ENCODE measurements around the gene LAMA5. TPM values are rescaled to one million over a fixed set of nuclear protein-coding genes. Genes with fewer than 3 reads are reported as not detected.

The LAMA5 gene
- polyA plus RNA-seq, 1 donor (not counting 4 experiments of a cell fraction or from before 2014, with no cell fraction given), result 8.7 TPM

DNA sequence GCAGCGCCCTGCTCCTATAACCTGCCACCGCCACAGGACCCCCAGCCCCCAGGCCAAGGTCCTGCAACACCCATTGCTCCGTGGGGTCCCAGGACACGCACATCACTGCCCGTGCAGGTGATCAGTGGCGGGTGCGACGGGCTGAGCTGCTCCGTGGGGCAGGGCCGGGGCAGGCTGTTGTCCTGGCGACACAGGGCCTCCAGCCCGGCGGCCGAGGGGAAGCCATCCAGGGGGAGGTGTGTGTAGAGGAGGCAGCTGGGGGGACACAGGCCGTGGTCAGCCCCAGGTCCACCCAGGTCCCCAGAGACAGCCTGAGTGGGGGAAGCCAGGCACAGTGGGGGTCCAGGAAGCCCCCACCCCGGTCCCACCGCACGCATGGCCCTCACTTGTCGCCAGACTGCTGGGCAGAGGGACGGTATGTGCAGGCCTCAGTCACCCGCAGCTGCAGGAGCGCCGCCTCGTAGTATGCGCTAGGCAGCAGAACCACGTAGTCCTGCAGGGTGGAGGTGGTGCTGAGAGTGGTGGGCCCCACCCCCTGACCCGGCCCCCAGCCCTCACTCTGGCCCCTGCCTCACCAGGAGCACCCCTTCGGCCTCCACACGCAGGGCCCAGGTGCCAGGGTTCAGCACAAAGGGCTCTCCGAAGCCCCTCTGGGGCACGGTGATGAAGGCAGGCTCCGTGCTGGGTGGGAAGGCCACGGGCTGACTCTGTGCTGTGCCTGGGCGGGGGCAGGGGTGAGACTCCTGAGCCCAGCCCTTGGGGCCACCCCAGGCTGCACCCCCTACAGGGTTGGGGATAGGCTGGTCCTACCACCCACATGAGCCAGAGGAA, 33.9 kb downstream of the LAMA5 start:
- FAIRE-seq, result no peak
- DNase-seq (ENCODE audit: low read depth, low spot score), result no peak
- no peak overlapping the region for H2AFZ ChIP-seq (ENCODE audit: control insufficient read depth, low read length)
- no peaks in the 10 kb centered on the region for H4K20me1 ChIP-seq (ENCODE audit: control insufficient read depth, extremely low read depth, insufficient read depth, low read length)
- dilution Hi-C loops (cut with MboI; ENCODE audit: extremely low pct_ligation_motif_present, low sequenced_read_pairs), result no loop called here
- no peak overlapping the region for H3K9ac ChIP-seq (ENCODE audit: control insufficient read depth, extremely low read depth, insufficient read depth, low read length)
- peaks cover 48 to 60% of the 10 kb centered on the region in 2 experiments for H3K36me3 ChIP-seq (ENCODE audit: control insufficient read depth in 2 of 2, extremely low read depth in 1 of 2, insufficient read depth in 2 of 2, low read length in 2 of 2)
- peaks cover 2% of the 10 kb centered on the region for H3K79me2 ChIP-seq (ENCODE audit: control insufficient read depth, insufficient read depth, low read length)
- H3K4me1 ChIP-seq (ENCODE audit: control insufficient read depth, extremely low read depth, insufficient read depth, low read length), result no peaks in the 10 kb centered on the region
- H3K4me2 ChIP-seq (ENCODE audit: control insufficient read depth, extremely low read depth, insufficient read depth, low read depth, low read length), result no peak overlapping the region
- no peaks in the 10 kb centered on the region for H3K9me3 ChIP-seq (ENCODE audit: control insufficient read depth, low read depth, low read length)
- H3K27ac ChIP-seq (ENCODE audit: control insufficient read depth, insufficient read depth, low read length), result no peak overlapping the region
- H3K4me3 ChIP-seq (ENCODE audit: control insufficient read depth in 2 of 3, extremely low read depth in 1 of 3, insufficient read depth in 2 of 3, low read depth in 1 of 3, low read length in 3 of 3), result no peak overlapping the region
- TF ChIP-seq EZH2 (IDR thresholded peaks at IDR 0.05; ENCODE audit: low read length), result no peak
- TF ChIP-seq, protein P1, sequence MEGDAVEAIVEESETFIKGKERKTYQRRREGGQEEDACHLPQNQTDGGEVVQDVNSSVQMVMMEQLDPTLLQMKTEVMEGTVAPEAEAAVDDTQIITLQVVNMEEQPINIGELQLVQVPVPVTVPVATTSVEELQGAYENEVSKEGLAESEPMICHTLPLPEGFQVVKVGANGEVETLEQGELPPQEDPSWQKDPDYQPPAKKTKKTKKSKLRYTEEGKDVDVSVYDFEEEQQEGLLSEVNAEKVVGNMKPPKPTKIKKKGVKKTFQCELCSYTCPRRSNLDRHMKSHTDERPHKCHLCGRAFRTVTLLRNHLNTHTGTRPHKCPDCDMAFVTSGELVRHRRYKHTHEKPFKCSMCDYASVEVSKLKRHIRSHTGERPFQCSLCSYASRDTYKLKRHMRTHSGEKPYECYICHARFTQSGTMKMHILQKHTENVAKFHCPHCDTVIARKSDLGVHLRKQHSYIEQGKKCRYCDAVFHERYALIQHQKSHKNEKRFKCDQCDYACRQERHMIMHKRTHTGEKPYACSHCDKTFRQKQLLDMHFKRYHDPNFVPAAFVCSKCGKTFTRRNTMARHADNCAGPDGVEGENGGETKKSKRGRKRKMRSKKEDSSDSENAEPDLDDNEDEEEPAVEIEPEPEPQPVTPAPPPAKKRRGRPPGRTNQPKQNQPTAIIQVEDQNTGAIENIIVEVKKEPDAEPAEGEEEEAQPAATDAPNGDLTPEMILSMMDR (optimal IDR thresholded peaks at IDR 0.05 in 1 of 3, IDR thresholded peaks at IDR 0.05 in 1 of 3, conservative IDR thresholded peaks at IDR 0.05 in 1 of 3; ENCODE audit: extremely low read depth in 1 of 3, insufficient read depth in 2 of 3, low read length in 3 of 3), result no peak
- no peaks in the 10 kb centered on the region for H3K27me3 ChIP-seq (ENCODE audit: control insufficient read depth, extremely low read depth, insufficient read depth, low read length)
- H3K9me1 ChIP-seq (ENCODE audit: control insufficient read depth, extremely low read depth, insufficient read depth, low read length), result no peaks in the 10 kb centered on the region

DNA sequence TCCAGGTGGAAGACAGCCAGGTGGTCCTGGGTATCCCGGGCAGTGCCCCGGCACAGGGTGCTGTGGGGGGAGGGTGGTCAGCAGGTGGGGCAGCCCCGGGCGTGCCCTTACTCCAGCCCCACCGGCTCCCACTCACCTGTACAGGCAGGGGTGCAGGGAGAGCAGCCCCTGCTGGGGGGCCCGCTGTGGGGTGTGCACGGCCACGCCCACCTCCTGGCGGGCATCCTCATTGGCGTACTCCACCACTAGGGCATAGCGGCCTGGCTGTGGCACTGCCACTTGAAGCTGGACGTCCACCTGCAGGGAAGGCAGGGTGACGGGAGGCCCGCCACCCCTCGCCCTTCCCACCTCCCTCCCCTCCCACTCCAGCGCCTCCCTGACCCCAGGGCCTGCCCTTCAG, 34.7 kb downstream of the LAMA5 start:
- Histone ChIP-seq H3K4me2 (ENCODE audit: control insufficient read depth, extremely low read depth, insufficient read depth, low read depth, low read length) (no peak overlapping the region), H3K9me3 (ENCODE audit: control insufficient read depth, low read depth, low read length) (no peaks in the 10 kb centered on the region), H3K4me3 (ENCODE audit: control insufficient read depth in 2 of 3, extremely low read depth in 1 of 3, insufficient read depth in 2 of 3, low read depth in 1 of 3, low read length in 3 of 3) (no peak overlapping the region), H3K27me3 (ENCODE audit: control insufficient read depth, extremely low read depth, insufficient read depth, low read length) (no peaks in the 10 kb centered on the region), H3K9ac (ENCODE audit: control insufficient read depth, extremely low read depth, insufficient read depth, low read length) (no peak overlapping the region), H3K79me2 (ENCODE audit: control insufficient read depth, insufficient read depth, low read length) (peaks cover 2% of the 10 kb centered on the region), H4K20me1 (ENCODE audit: control insufficient read depth, extremely low read depth, insufficient read depth, low read length) (no peaks in the 10 kb centered on the region), H3K36me3 (ENCODE audit: control insufficient read depth in 2 of 2, extremely low read depth in 1 of 2, insufficient read depth in 2 of 2, low read length in 2 of 2) (peaks cover 46 to 62% of the 10 kb centered on the region in 2 experiments), H3K9me1 (ENCODE audit: control insufficient read depth, extremely low read depth, insufficient read depth, low read length) (no peaks in the 10 kb centered on the region), H3K4me1 (ENCODE audit: control insufficient read depth, extremely low read depth, insufficient read depth, low read length) (no peaks in the 10 kb centered on the region), H3K27ac (ENCODE audit: control insufficient read depth, insufficient read depth, low read length) (no peak overlapping the region), H2AFZ (ENCODE audit: control insufficient read depth, low read length) (no peak overlapping the region)
- no peak for DNase-seq (ENCODE audit: low read depth, low spot score)
- TF ChIP-seq, protein P1 (optimal IDR thresholded peaks at IDR 0.05 in 1 of 3, IDR thresholded peaks at IDR 0.05 in 1 of 3, conservative IDR thresholded peaks at IDR 0.05 in 1 of 3; ENCODE audit: extremely low read depth in 1 of 3, insufficient read depth in 2 of 3, low read length in 3 of 3), result no peak
- TF ChIP-seq EZH2 (IDR thresholded peaks at IDR 0.05; ENCODE audit: low read length), result no peak
- dilution Hi-C loops (cut with MboI; ENCODE audit: extremely low pct_ligation_motif_present, low sequenced_read_pairs), result no loop called here
- no peak for FAIRE-seq

All from keratinocyte (primary cell).